Type B pancreatic cell (in vitro differentiated cells): ENCODE results near the gene SYDE2. TPM values are rescaled to one million over a fixed set of nuclear protein-coding genes. Genes with fewer than 3 reads are reported as not detected.

Experiments used
- DNase-seq: peaks from one replicate; pipeline ENCODE4 v3.0.0; 2021; ENCODE audit warnings: mixed read lengths; ENCODE audit not compliant: unreplicated experiment; ENCODE audit errors: extremely low spot score
- H3K27ac Mint-ChIP-seq: 2 replicates; pipeline ENCODE4 v1.8.0; 2021; ENCODE audit warnings: mild to moderate bottlenecking, mixed read lengths
- H3K27me3 Mint-ChIP-seq: 2 replicates; pipeline ENCODE4 v1.8.0; 2021; ENCODE audit warnings: mixed read lengths
- H3K36me3 Mint-ChIP-seq: 2 replicates; pipeline ENCODE4 v1.8.0; 2021; ENCODE audit warnings: mixed read lengths
- H3K4me1 Mint-ChIP-seq: one replicate; pipeline ENCODE4 v1.8.0; 2021; ENCODE audit warnings: mixed read lengths; ENCODE audit not compliant: unreplicated experiment
- H3K4me3 Mint-ChIP-seq: 2 replicates; pipeline ENCODE4 v1.8.0; 2021; ENCODE audit warnings: mild to moderate bottlenecking, mixed read lengths
- H3K9me3 Mint-ChIP-seq: 2 replicates; pipeline ENCODE4 v1.8.0; 2021; ENCODE audit warnings: mixed read lengths
- total RNA-seq: library from RNA; stranded (reverse); gene quantifications from 2 replicates; pipeline ENCODE4 v1.2.1, GENCODE V29; 2021; ENCODE audit warnings: low replicate concordance
- TF ChIP-seq, protein P1 (sequence below): fragments of 200-600 bp; sonication (generic); conservative IDR thresholded peaks from 2 replicates; pipeline ENCODE4 v1.5.0; 2021; ENCODE audit warnings: antibody characterized with exemption, mild to moderate bottlenecking

Gene SYDE2
- total RNA-seq, 1 donor from 2014 or later, result 9.4 TPM

DNA sequence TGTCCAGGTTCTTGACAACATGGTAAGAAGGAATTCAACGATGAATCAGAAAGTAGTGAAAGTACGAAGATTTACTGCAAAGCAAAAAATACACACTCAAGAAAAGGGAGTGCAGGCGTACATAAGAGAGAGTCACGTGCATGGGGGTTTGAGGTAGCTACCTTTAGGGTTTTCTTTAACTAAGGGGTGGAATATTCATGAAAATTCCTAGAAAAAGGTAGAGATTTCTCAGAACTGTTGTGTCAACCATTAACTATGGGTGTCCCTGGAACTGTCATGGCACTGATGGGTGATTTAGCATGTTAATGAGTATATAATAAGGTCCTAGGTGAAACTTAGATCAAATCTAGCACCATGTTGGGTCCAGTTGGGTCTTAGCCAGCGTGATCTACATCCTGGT, 22.5 kb upstream of the SYDE2 start:
- Mint-ChIP-seq H3K9me3 (no peaks in the 10 kb centered on the region), H3K27me3 (no peaks in the 10 kb centered on the region), H3K36me3 (no peaks in the 10 kb centered on the region), H3K27ac (no peak overlapping the region), H3K4me1 (peaks cover 29% of the 10 kb centered on the region), H3K4me3 (no peak overlapping the region)
- no peak for DNase-seq
- TF ChIP-seq, protein P1, sequence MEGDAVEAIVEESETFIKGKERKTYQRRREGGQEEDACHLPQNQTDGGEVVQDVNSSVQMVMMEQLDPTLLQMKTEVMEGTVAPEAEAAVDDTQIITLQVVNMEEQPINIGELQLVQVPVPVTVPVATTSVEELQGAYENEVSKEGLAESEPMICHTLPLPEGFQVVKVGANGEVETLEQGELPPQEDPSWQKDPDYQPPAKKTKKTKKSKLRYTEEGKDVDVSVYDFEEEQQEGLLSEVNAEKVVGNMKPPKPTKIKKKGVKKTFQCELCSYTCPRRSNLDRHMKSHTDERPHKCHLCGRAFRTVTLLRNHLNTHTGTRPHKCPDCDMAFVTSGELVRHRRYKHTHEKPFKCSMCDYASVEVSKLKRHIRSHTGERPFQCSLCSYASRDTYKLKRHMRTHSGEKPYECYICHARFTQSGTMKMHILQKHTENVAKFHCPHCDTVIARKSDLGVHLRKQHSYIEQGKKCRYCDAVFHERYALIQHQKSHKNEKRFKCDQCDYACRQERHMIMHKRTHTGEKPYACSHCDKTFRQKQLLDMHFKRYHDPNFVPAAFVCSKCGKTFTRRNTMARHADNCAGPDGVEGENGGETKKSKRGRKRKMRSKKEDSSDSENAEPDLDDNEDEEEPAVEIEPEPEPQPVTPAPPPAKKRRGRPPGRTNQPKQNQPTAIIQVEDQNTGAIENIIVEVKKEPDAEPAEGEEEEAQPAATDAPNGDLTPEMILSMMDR, result no peak

DNA sequence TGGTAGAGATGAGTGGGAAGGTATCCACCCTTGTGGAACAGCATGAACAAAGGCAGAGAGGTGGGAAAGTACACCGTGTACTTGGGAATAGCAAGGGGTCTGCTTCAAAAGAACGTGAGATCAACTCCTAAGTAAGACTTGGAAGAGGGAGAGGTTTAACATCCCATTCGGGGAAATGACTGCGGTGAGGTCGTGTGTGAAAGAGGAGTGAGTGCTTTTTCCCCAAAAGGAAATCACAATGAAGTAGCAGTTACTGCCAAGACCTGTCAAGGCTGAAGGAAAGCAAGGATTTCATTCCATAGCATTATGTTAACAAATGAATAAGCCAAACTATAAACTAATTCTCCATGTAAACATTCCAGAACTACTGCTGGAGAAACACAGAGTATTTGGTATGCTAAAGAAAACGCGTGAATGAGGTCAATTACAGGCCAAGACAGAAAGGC, 20.0 kb upstream of the SYDE2 start:
- TF ChIP-seq, protein P1, result no peak
- Mint-ChIP-seq H3K9me3 (no peaks in the 10 kb centered on the region), H3K27me3 (no peaks in the 10 kb centered on the region), H3K4me3 (no peak overlapping the region), H3K36me3 (no peaks in the 10 kb centered on the region), H3K27ac (no peak overlapping the region), H3K4me1 (peaks cover 25% of the 10 kb centered on the region)
- DNase-seq, result no peak

DNA sequence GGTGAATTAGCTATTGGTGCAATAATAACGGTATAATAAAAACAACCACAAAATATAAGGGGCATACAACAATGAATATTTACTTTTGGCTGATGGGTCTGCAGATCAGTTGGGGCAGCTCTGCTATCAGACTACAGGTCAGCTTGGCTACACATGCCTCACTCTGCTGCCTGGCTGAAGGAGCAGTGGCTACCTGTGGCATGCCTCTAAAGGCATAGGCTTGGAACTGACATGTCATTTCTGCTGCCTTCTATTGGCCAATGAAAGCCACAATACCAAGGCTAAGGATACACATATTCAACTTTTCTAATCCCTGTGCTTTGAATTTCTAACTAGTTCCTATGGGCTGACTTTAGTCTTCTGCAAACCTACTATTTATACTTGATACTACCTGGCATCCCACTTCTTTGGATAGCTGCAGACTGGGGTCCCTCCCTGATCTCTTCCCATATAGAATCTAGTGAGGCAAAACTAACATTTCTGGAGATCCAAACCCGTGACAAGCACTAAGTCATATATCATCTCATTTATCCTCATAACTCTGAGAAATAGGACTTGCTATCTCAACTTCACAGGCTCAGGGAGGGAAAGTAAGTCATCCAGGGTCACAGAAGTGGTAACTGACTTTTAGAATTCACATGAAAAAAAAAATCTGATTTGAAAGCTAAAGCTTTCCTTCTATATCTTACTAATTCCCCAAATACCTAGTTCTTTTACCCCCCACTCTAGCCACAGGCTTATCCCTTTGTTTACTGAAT, 19.2 kb upstream of the SYDE2 start:
- Mint-ChIP-seq H3K36me3 (no peaks in the 10 kb centered on the region), H3K27ac (no peak overlapping the region), H3K27me3 (no peaks in the 10 kb centered on the region), H3K4me3 (no peak overlapping the region), H3K4me1 (peaks cover 22% of the 10 kb centered on the region), H3K9me3 (no peaks in the 10 kb centered on the region)
- no peak for DNase-seq
- TF ChIP-seq, protein P1, result no peak

DNA sequence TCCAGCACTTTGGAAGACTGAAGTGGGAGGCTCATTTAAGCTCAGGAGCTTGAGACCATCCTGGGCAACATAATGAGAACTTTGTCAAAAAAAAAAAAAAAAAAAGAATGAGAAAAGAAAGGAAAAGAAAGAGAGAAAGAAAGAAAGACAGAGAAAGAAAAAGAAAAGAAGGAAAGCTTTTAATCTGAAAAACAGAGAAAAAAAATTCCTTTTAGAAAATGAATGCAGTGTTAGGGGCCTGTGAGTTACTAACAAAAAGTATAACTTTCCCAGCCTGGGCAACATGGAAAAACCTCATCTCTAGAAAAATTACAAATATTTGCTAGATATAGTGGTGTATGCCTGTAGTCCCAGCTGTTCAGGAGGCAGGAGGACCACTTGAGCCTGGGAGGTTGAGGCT, 15.9 kb upstream of the SYDE2 start:
- no peaks in the 10 kb centered on the region for H3K27me3 Mint-ChIP-seq
- no peak overlapping the region for H3K4me3 Mint-ChIP-seq
- DNase-seq, result no peak
- H3K36me3 Mint-ChIP-seq, result no peaks in the 10 kb centered on the region
- peaks cover 13% of the 10 kb centered on the region for H3K4me1 Mint-ChIP-seq
- no peak overlapping the region for H3K27ac Mint-ChIP-seq
- TF ChIP-seq, protein P1, result no peak
- H3K9me3 Mint-ChIP-seq, result no peaks in the 10 kb centered on the region

DNA sequence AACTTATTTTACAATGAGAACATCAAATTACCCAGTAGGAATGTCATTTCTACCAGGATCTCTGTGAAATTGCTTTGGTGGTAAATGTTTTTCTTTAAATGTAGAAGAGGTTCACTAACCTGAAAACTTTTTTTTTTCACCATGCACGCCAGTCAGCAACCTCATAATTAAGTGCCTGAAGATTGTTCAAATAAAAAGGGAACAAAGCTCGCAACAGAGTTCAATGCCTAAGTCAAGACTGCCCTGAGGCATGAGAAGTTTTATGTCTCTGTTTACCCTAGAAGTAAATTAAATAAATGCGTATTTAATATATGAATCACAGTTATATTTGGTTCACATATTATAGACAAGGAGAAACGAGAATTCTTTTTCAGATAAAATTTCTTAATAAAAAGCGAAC, 13.8 kb upstream of the SYDE2 start:
- Mint-ChIP-seq H3K4me1 (peaks cover 6% of the 10 kb centered on the region), H3K27ac (no peak overlapping the region), H3K36me3 (no peaks in the 10 kb centered on the region), H3K9me3 (no peaks in the 10 kb centered on the region), H3K27me3 (no peaks in the 10 kb centered on the region), H3K4me3 (no peak overlapping the region)
- TF ChIP-seq, protein P1, result no peak
- DNase-seq, result no peak
